Liver (tissue), 9 donors: ENCODE data around the gene CDH24. TPM values are rescaled to one million over a fixed set of nuclear protein-coding genes. Genes with fewer than 3 reads are reported as not detected.

Source experiments
- DNase-seq: peaks from one replicate; pipeline ENCODE4 v3.0.0-alpha.2; 2017; ENCODE audit warnings: low spot score
- H3K27ac ChIP-seq, 2 donors: one replicate each; pipeline ENCODE4 v1.7.0; 2013; ENCODE audit warnings: inconsistent platforms in 2 of 2, low read length in 2 of 2, control low read depth in 1 of 2, low read depth in 1 of 2, mild to moderate bottlenecking in 1 of 2
- H3K27me3 ChIP-seq, 4 donors: one replicate each; pipeline versions ENCODE4 v1.6.1 to v1.7.0; 2013; ENCODE audit warnings: low read length in 3 of 4, inconsistent platforms in 1 of 4, mild to moderate bottlenecking in 1 of 4, moderate library complexity in 1 of 4; ENCODE audit not compliant: control insufficient read depth in 4 of 4, insufficient read depth in 4 of 4
- H3K36me3 ChIP-seq, 4 donors: one replicate each; pipeline versions ENCODE4 v1.6.1 to v1.7.0; 2013; ENCODE audit warnings: low read length in 3 of 4, mild to moderate bottlenecking in 3 of 4, low read depth in 1 of 4, moderate library complexity in 1 of 4; ENCODE audit not compliant: control insufficient read depth in 4 of 4, insufficient read depth in 3 of 4
- H3K4me1 ChIP-seq, 4 donors: one replicate each; pipeline versions ENCODE4 v1.6.1 to v1.7.0; 2013; ENCODE audit warnings: low read length in 3 of 4, mild to moderate bottlenecking in 3 of 4, moderate library complexity in 1 of 4; ENCODE audit not compliant: control insufficient read depth in 4 of 4, insufficient read depth in 4 of 4
- H3K4me3 ChIP-seq, 3 donors: one replicate each; pipeline versions ENCODE4 v1.6.1 to v1.7.0; 2013; ENCODE audit warnings: low read length in 3 of 3, control low read depth in 1 of 3, low read depth in 1 of 3, mild to moderate bottlenecking in 1 of 3
- H3K9ac ChIP-seq, 2 donors: one replicate each; pipeline ENCODE4 v1.7.0; 2013; ENCODE audit warnings: low read length in 2 of 2, mild to moderate bottlenecking in 2 of 2, moderate library complexity in 2 of 2, control low read depth in 1 of 2, low read depth in 1 of 2
- H3K9me3 ChIP-seq, 4 donors: one replicate each; pipeline versions ENCODE4 v1.6.1 to v1.7.0; 2013; ENCODE audit warnings: low read length in 3 of 4; ENCODE audit not compliant: control insufficient read depth in 4 of 4
- ATF3 ChIP-seq: IDR thresholded peaks from 2 replicates; pipeline ENCODE4 v1.6.1; 2016; ENCODE audit warnings: antibody characterized with exemption
- EGR1 ChIP-seq, 2 donors: IDR thresholded peaks; 2 replicates each; pipeline ENCODE4 v1.6.1; 2016 to 2018; ENCODE audit warnings: antibody characterized with exemption in 2 of 2, low read depth in 2 of 2
- FOXA1 ChIP-seq: IDR thresholded peaks from 2 replicates; pipeline ENCODE4 v1.6.1; 2016; ENCODE audit warnings: antibody characterized with exemption
- FOXA2 ChIP-seq: IDR thresholded peaks from 2 replicates; pipeline ENCODE4 v1.6.1; 2016; ENCODE audit warnings: antibody characterized with exemption
- GABPA ChIP-seq, 2 donors: IDR thresholded peaks in 1 of 2; conservative IDR thresholded peaks in 1 of 2; 2 replicates each; pipeline ENCODE4 v1.6.1; 2016; ENCODE audit warnings: antibody characterized with exemption in 2 of 2, mild to moderate bottlenecking in 1 of 2, moderate library complexity in 1 of 2
- HNF4A ChIP-seq, 2 donors: conservative IDR thresholded peaks; 2 replicates each; pipeline ENCODE4 v1.6.1; 2016; ENCODE audit warnings: antibody characterized with exemption in 2 of 2, mild to moderate bottlenecking in 2 of 2
- JUND ChIP-seq, 2 donors: IDR thresholded peaks; 2 replicates each; pipeline ENCODE4 v1.6.1; 2016; ENCODE audit warnings: antibody characterized with exemption in 2 of 2
- NR2F2 ChIP-seq: IDR thresholded peaks from 2 replicates; pipeline ENCODE4 v1.6.1; 2016; ENCODE audit warnings: antibody characterized with exemption
- RAD21 ChIP-seq, 2 donors: IDR thresholded peaks; 2 replicates each; pipeline ENCODE4 v1.6.1; 2016; ENCODE audit warnings: antibody characterized with exemption in 2 of 2, mild to moderate bottlenecking in 2 of 2
- REST ChIP-seq: IDR thresholded peaks from 2 replicates; pipeline ENCODE4 v1.6.1; 2016; ENCODE audit warnings: antibody characterized with exemption, mild to moderate bottlenecking
- RXRA ChIP-seq, 2 donors: IDR thresholded peaks; 2 replicates each; pipeline ENCODE4 v1.6.1; 2017 to 2018; ENCODE audit warnings: antibody characterized with exemption in 2 of 2, mild to moderate bottlenecking in 1 of 2
- SP1 ChIP-seq: IDR thresholded peaks from 2 replicates; pipeline ENCODE4 v1.6.1; 2018; ENCODE audit warnings: antibody characterized with exemption, mild to moderate bottlenecking
- TAF1 ChIP-seq: conservative IDR thresholded peaks from 2 replicates; pipeline ENCODE4 v1.6.1; 2016; ENCODE audit warnings: antibody characterized with exemption, mild to moderate bottlenecking
- YY1 ChIP-seq: IDR thresholded peaks from 2 replicates; pipeline ENCODE4 v1.6.1; 2016; ENCODE audit warnings: antibody characterized with exemption, mild to moderate bottlenecking
- WGBS: extraction: QIAGEN DNeasy Blood & Tissue Kit; methylation state at CpG from one replicate; pipeline ENCODE4 v1.1.7; 2013; 5-methylcytosine and 5-hydroxymethylcytosine counted together
- polyA plus RNA-seq, 2 donors: library from polyadenylated mRNA; stranded (reverse) in 1 of 2; unstranded in 1 of 2; fragments of 200-250 nt in 1 of 2; fragments of >200 nt in 1 of 2; fragmentation: Nextera tagmentation in 1 of 2; extraction: Ambion mirVana in 1 of 2; gene quantifications; one replicate each; pipeline versions ENCODE4 v1.2.1 to v1.2.3, GENCODE V29; 2013 to 2015
- total RNA-seq, 2 donors: library from RNA; depleted of rRNA; stranded (reverse); fragments of >200 nt; gene quantifications; one replicate each; pipeline ENCODE4 v1.2.3, GENCODE V29; 2014
- TF ChIP-seq, protein P1 (sequence below): IDR thresholded peaks from 2 replicates; pipeline ENCODE4 v1.6.1; 2016; ENCODE audit warnings: antibody characterized with exemption
- TF ChIP-seq, protein P2 (sequence below): IDR thresholded peaks from 2 replicates; pipeline ENCODE4 v1.6.1; 2016; ENCODE audit warnings: antibody characterized with exemption
- TF ChIP-seq, protein P3 (sequence below): fragments of 150-350 bp; IDR thresholded peaks from 2 replicates; pipeline ENCODE4 v1.5.1; 2017; ENCODE audit warnings: improper control_type of control experiment, low read depth, low read length; ENCODE audit not compliant: missing input control
- donor health status: healthy.
- donor health status: healthy.
- donor health status: healthy.
- donor health status: healthy.
- donor health status: healthy.

CDH24 gene
- total and polyA plus RNA-seq, 4 donors, result 0.23 to 0.50 (median 0.38) TPM; not detected in 1

- H3K27ac ChIP-seq, result no peak overlapping the region
- H3K4me1 ChIP-seq, result peaks cover 0 to 2% (median 0%) of the 10 kb centered on the region in 4 donors
- H3K4me3 ChIP-seq, result no peak overlapping the region
- WGBS, result 88% methylated on average over 5 of the region's 5 CpGs
- no peak overlapping the region for H3K9ac ChIP-seq
- DNase-seq, result no peak
- no peaks in the 10 kb centered on the region for H3K9me3 ChIP-seq
- no peaks in the 10 kb centered on the region for H3K36me3 ChIP-seq
- TF ChIP-seq, protein P1, sequence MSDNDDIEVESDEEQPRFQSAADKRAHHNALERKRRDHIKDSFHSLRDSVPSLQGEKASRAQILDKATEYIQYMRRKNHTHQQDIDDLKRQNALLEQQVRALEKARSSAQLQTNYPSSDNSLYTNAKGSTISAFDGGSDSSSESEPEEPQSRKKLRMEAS, result no peak
- TF ChIP-seq SP1, result no peak
- no peaks in the 10 kb centered on the region for H3K27me3 ChIP-seq
These were observed 5.9 kb downstream of the CDH24 start for GRCh38 chr14:23051141-23052057.

DNA sequence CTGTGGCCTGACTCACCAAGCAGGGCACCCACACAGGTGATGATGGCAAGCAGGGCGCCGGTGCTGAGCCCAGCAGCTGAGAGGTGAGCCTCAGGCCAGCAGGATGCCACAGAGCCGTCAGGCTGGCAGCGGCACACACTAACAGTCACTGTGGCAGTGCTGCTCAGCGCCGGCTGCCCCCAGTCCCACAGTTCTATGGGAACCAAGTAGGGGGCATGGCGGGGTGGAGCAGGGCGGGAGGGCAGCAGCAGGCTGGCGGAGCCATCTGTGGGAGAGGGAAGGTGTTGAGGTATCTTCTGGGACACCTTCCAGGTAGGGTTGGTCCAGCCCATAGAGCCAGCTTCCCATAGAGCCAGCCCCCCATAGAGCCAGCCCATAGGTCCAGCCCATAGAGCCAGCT, 8.3 kb downstream of the CDH24 start:
- Histone ChIP-seq H3K36me3 (no peaks in the 10 kb centered on the region), H3K27ac (no peak overlapping the region), H3K9me3 (no peaks in the 10 kb centered on the region), H3K4me1 (peaks cover 0 to 2% (median 0%) of the 10 kb centered on the region in 4 donors), H3K4me3 (no peak overlapping the region), H3K9ac (no peak overlapping the region), H3K27me3 (no peaks in the 10 kb centered on the region)
- 96% methylated on average over 9 of the region's 9 CpGs for WGBS
- no peak for DNase-seq
- TF ChIP-seq RXRA (IDR thresholded peaks at IDR 0.05), result no peak
- TF ChIP-seq RAD21 (IDR thresholded peaks at IDR 0.05), result no peak
- TF ChIP-seq REST, result no peak
- no peak for TF ChIP-seq TAF1
- TF ChIP-seq SP1, result no peak
- TF ChIP-seq JUND (IDR thresholded peaks at IDR 0.05), result no peak
- no peak for TF ChIP-seq FOXA1
- TF ChIP-seq FOXA2, result no peak
- TF ChIP-seq EGR1 (IDR thresholded peaks at IDR 0.05; ENCODE audit: low read depth in 2 of 2), result no peak
- TF ChIP-seq HNF4A (conservative IDR thresholded peaks at IDR 0.05), result no peak
- no peak for TF ChIP-seq NR2F2
- TF ChIP-seq YY1, result no peak
- TF ChIP-seq ATF3, result no peak
- no peak for TF ChIP-seq GABPA (IDR thresholded peaks at IDR 0.05 in 1 of 2, conservative IDR thresholded peaks at IDR 0.05 in 1 of 2)
- TF ChIP-seq, protein P2, sequence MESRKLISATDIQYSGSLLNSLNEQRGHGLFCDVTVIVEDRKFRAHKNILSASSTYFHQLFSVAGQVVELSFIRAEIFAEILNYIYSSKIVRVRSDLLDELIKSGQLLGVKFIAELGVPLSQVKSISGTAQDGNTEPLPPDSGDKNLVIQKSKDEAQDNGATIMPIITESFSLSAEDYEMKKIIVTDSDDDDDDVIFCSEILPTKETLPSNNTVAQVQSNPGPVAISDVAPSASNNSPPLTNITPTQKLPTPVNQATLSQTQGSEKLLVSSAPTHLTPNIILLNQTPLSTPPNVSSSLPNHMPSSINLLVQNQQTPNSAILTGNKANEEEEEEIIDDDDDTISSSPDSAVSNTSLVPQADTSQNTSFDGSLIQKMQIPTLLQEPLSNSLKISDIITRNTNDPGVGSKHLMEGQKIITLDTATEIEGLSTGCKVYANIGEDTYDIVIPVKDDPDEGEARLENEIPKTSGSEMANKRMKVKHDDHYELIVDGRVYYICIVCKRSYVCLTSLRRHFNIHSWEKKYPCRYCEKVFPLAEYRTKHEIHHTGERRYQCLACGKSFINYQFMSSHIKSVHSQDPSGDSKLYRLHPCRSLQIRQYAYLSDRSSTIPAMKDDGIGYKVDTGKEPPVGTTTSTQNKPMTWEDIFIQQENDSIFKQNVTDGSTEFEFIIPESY, result no peak
- TF ChIP-seq, protein P3, sequence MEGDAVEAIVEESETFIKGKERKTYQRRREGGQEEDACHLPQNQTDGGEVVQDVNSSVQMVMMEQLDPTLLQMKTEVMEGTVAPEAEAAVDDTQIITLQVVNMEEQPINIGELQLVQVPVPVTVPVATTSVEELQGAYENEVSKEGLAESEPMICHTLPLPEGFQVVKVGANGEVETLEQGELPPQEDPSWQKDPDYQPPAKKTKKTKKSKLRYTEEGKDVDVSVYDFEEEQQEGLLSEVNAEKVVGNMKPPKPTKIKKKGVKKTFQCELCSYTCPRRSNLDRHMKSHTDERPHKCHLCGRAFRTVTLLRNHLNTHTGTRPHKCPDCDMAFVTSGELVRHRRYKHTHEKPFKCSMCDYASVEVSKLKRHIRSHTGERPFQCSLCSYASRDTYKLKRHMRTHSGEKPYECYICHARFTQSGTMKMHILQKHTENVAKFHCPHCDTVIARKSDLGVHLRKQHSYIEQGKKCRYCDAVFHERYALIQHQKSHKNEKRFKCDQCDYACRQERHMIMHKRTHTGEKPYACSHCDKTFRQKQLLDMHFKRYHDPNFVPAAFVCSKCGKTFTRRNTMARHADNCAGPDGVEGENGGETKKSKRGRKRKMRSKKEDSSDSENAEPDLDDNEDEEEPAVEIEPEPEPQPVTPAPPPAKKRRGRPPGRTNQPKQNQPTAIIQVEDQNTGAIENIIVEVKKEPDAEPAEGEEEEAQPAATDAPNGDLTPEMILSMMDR, result no peak
- TF ChIP-seq, protein P1, result no peak
